Ovary (tissue), 3 donors: ENCODE data around the gene NFIB.

Experiments used
- CTCF ChIP-seq, 3 donors: fragments of 450-650 bp in 2 of 3; fragments of 200-600 bp in 1 of 3; IDR thresholded peaks; one replicate each; pipeline versions ENCODE4 v1.5.1 to v1.8.0; 2016 to 2022; ENCODE audit warnings: antibody characterized with exemption in 3 of 3, mild to moderate bottlenecking in 1 of 3
- POLR2A ChIP-seq: fragments of 450-650 bp; IDR thresholded peaks from one replicate; pipeline ENCODE4 v1.6.1; 2017; ENCODE audit warnings: antibody characterized with exemption, mild to moderate bottlenecking, moderate library complexity
- donor health status: DM: no; HTN: no; CAD: no.

- TF ChIP-seq CTCF (IDR thresholded peaks at IDR 0.05) = no peak
- no peak for TF ChIP-seq POLR2A
Observed at GRCh38 chr9:14084867-14085266, 229.1 kb downstream of the NFIB start.
